Vagina (tissue), 2 donors: ENCODE results near the gene EPX. TPM values are rescaled to one million over a fixed set of nuclear protein-coding genes. Genes with fewer than 3 reads are reported as not detected.
A peak's percentile ranks its signal among the peaks of the same experiment; 100 is the strongest.

Experiments
- DNase-seq, 2 donors: peaks; one replicate each; pipeline ENCODE4 v3.0.0-alpha.2; 2017; ENCODE audit errors: extremely low spot score in 2 of 2
- H3K27ac ChIP-seq: fragments of 200-600 bp; sonication (generic); one replicate; pipeline ENCODE4 v1.5.1; 2019
- H3K27me3 ChIP-seq: fragments of 200-600 bp; sonication (generic); one replicate; pipeline ENCODE4 v1.5.1; 2019
- H3K36me3 ChIP-seq, 2 donors: fragments of 200-600 bp; sonication (generic); one replicate each; pipeline ENCODE4 v1.5.1; 2017 to 2019
- H3K4me1 ChIP-seq: fragments of 200-600 bp; sonication (generic); one replicate; pipeline ENCODE4 v1.5.1; 2019
- H3K4me3 ChIP-seq, 2 donors: fragments of 200-600 bp; sonication (generic); 1 replicate in 1 of 2; 2 replicates in 1 of 2; pipeline ENCODE4 v1.5.1; 2016 to 2019
- H3K9me3 ChIP-seq: fragments of 200-600 bp; sonication (generic); one replicate; pipeline ENCODE4 v1.5.1; 2019
- POLR2A ChIP-seq, 2 donors: fragments of 450-650 bp; IDR thresholded peaks; one replicate each; pipeline ENCODE4 v1.6.1; 2017; ENCODE audit warnings: antibody characterized with exemption in 2 of 2, mild to moderate bottlenecking in 2 of 2, moderate library complexity in 2 of 2
- POLR2AphosphoS5 ChIP-seq, 2 donors: sonication (generic); formaldehyde crosslinking; IDR thresholded peaks; one replicate each; pipeline ENCODE4 v1.9.0; 2017; ENCODE audit warnings: antibody characterized with exemption in 2 of 2, mild to moderate bottlenecking in 2 of 2, low read depth in 1 of 2; ENCODE audit not compliant: insufficient read depth in 1 of 2
- intact Hi-C: fragments of 100-400 bp; cut with DNase I; formaldehyde crosslinking; loops from one replicate; pipeline ENCODE4 v1.15.1; 2023
- total RNA-seq: library from RNA; depleted of rRNA; stranded (reverse); fragments of >200 nt; gene quantifications from one replicate; pipeline ENCODE4 v1.2.3, GENCODE V29; 2016
- TF ChIP-seq, protein P1 (sequence below), 3 experiments: fragments of 450-650 bp in 2 of 3; fragments of 200-600 bp in 1 of 3; sonication (generic) in 1 of 3; IDR thresholded peaks; one replicate each; pipeline ENCODE4 v1.5.1; 2017 to 2019; ENCODE audit warnings: antibody characterized with exemption in 3 of 3, mild to moderate bottlenecking in 2 of 3, moderate library complexity in 2 of 3

EPX gene
- total RNA-seq, 1 donor from 2014 or later, result not detected

DNA sequence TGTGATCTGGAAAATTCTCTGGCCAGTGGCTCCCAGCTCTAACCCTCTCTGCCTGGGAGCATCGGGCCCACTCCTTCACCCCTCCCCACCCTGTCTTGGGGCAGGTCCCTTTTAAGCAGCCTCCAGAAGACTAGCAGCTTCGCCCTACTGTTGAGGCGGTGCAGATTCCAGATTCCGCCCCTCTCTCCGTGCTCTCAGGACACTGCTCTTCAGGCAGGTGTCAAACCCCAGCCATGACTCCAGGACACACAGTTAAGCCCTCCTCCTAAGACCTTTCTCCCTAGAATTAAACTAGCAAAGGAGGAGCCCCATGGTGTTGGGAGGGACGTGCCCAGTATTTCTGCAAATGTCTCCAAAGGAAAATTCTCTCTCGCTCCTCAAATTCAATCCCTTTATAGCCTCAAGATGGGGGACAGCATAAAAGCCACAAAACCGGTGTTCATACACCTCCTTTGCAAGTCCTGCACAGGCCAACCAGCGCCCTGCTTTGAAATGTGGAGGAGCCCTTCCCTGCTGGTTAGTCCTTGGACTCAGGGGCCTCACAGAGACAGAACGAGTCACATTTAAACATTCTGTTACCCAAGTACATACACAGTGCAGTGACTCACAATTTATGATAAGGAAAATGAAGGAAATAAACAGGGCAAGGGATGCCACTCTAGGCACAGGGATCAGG is 53.0 kb downstream of the EPX start:
- Histone ChIP-seq H3K4me3 (no peak overlapping the region), H3K27ac (no peak overlapping the region), H3K36me3 (no peaks in the 10 kb centered on the region), H3K27me3 (no peaks in the 10 kb centered on the region), H3K9me3 (no peaks in the 10 kb centered on the region), H3K4me1 (peaks cover 7% of the 10 kb centered on the region)
- intact Hi-C loops, result no loop called here
- TF ChIP-seq POLR2A (IDR thresholded peaks at IDR 0.05) (no peak), POLR2AphosphoS5 (IDR thresholded peaks at IDR 0.05; ENCODE audit: insufficient read depth in 1 of 2, low read depth in 1 of 2) (no peak)
- TF ChIP-seq, protein P1, sequence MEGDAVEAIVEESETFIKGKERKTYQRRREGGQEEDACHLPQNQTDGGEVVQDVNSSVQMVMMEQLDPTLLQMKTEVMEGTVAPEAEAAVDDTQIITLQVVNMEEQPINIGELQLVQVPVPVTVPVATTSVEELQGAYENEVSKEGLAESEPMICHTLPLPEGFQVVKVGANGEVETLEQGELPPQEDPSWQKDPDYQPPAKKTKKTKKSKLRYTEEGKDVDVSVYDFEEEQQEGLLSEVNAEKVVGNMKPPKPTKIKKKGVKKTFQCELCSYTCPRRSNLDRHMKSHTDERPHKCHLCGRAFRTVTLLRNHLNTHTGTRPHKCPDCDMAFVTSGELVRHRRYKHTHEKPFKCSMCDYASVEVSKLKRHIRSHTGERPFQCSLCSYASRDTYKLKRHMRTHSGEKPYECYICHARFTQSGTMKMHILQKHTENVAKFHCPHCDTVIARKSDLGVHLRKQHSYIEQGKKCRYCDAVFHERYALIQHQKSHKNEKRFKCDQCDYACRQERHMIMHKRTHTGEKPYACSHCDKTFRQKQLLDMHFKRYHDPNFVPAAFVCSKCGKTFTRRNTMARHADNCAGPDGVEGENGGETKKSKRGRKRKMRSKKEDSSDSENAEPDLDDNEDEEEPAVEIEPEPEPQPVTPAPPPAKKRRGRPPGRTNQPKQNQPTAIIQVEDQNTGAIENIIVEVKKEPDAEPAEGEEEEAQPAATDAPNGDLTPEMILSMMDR (IDR thresholded peaks at IDR 0.05), result no peak
- DNase-seq, result no peak

DNA sequence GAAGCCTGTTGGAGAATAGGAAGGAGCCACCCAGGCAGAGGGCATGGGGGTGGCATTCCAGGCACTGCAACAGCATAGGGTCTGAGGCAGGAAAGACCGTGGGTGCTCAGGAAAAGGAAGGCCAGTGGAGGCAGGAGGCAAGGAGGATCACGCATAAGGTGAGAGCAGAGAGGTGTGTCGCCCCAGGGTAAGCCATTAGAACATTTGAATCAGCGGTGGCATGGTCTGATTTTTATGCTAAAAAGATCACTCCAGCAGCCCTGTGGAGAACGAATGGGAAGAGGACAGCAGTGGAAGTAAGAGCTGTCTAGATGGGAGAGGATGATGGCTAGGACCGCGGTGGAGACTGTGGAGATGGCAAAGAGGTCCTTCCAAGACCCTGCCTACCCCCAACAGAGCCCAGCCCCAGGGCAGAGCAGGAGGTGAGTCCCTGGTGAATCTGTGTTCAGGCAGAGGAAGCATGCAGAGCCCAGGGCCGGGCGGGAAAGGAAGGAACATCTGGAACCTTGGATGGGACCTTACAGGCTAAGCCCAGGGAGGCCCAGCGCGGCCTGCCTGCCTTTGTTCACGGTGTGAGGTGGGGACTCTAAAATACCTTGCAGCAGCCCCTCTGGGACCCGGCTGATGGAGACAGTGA is 53.7 kb downstream of the EPX start:
- TF ChIP-seq, protein P1 (IDR thresholded peaks at IDR 0.05), result no peak
- TF ChIP-seq POLR2A (IDR thresholded peaks at IDR 0.05) (no peak), POLR2AphosphoS5 (IDR thresholded peaks at IDR 0.05; ENCODE audit: insufficient read depth in 1 of 2, low read depth in 1 of 2) (no peak)
- intact Hi-C loops, result no loop called here
- DNase-seq, result no peak
- peaks cover 7% of the 10 kb centered on the region for H3K4me1 ChIP-seq
- H3K9me3 ChIP-seq, result no peaks in the 10 kb centered on the region
- H3K4me3 ChIP-seq, result no peak overlapping the region
- no peaks in the 10 kb centered on the region for H3K36me3 ChIP-seq
- no peaks in the 10 kb centered on the region for H3K27me3 ChIP-seq
- no peak overlapping the region for H3K27ac ChIP-seq

DNA sequence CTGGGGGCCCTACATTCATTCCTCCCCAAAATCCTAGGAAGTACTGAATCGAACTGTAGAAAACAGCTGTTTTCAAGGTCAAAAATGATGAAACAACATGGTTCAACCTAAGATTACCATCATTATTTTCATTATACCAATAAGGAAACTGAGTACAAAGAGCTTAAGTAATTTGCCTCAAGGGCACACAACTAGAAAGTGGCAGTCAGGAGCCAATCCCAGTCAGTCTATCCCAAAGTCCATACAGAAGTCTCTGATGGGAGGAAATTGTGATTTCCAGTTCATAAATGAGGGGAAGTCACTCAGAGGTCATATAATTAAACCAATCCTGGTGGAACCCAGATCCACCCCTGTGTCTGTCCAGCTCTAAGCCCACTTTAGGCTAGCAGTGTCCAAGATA is 54.3 kb downstream of the EPX start:
- TF ChIP-seq, protein P1 (IDR thresholded peaks at IDR 0.05), result no peak
- TF ChIP-seq POLR2AphosphoS5 (IDR thresholded peaks at IDR 0.05; ENCODE audit: insufficient read depth in 1 of 2, low read depth in 1 of 2) (no peak), POLR2A (IDR thresholded peaks at IDR 0.05) (no peak)
- intact Hi-C loops, result no loop called here
- Histone ChIP-seq H3K27ac (no peak overlapping the region), H3K9me3 (no peaks in the 10 kb centered on the region), H3K36me3 (no peaks in the 10 kb centered on the region), H3K4me3 (no peak overlapping the region), H3K4me1 (peaks cover 7% of the 10 kb centered on the region), H3K27me3 (no peaks in the 10 kb centered on the region)
- no peak for DNase-seq

DNA sequence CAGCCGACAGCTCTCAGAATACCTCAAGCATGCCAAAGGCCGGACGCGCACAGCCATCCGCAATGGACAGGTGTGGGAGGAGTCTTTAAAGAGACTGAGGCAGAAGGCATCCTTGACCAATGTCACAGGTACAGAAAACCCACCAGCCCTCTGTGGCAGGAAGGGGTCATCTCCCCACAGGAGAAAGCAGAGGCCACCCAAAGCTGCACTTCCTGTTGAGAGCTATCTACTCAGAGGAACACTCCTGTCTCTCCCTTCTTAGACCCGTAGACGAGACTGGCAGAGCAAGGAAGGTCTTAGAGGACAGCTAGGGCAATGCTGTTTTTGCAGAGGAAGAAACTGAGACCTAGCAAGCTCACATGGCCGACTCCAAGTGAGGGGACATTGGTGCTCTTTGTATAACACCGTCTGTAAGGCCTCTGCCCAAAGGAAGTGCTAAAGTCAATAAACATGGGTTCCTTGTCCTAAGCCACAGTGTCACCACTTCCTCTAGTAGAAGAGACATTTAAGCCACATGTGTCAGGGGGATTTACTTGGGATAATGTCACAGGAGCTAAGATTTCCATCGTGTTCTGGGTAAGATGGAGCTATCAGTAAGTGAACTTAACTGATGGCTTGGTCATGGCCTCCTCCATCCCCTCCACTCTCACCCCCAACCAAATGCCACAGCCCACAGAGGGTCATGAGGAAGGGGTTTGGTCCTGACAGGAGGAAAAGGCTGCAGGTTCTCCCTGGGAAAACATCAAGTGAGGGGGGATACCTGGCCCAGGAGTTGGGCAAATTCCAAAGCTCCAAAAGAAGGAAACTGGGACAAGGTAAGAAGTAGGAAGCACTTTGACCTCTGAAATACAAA is 55.2 kb downstream of the EPX start:
- no peak overlapping the region for H3K4me3 ChIP-seq
- TF ChIP-seq POLR2AphosphoS5 (IDR thresholded peaks at IDR 0.05; ENCODE audit: insufficient read depth in 1 of 2, low read depth in 1 of 2) (no peak), POLR2A (IDR thresholded peaks at IDR 0.05) (no peak)
- TF ChIP-seq, protein P1 (IDR thresholded peaks at IDR 0.05), result no peak
- intact Hi-C loops, result no loop called here
- no peaks in the 10 kb centered on the region for H3K9me3 ChIP-seq
- H3K27me3 ChIP-seq, result no peaks in the 10 kb centered on the region
- H3K27ac ChIP-seq, result no peak overlapping the region
- peaks cover 7% of the 10 kb centered on the region for H3K4me1 ChIP-seq
- DNase-seq, result peak in 1 of 2 donors; percentile 83
- no peaks in the 10 kb centered on the region for H3K36me3 ChIP-seq
